GM19043 (cell line): ENCODE measurements around the gene ZMYND11.
"Not testable (repeated sequence)": the region's sequence is repeated elsewhere in the genome, so short reads cannot be mapped to it uniquely, and the experiment has no call there.

Experiments used
- ATAC-seq: cut with Tn5 transposase; IDR thresholded peaks from one replicate; pipeline ENCODE4 v1.9.1; 2021; ENCODE audit warnings: low read depth; ENCODE audit not compliant: unreplicated experiment

ZMYND11 gene

DNA sequence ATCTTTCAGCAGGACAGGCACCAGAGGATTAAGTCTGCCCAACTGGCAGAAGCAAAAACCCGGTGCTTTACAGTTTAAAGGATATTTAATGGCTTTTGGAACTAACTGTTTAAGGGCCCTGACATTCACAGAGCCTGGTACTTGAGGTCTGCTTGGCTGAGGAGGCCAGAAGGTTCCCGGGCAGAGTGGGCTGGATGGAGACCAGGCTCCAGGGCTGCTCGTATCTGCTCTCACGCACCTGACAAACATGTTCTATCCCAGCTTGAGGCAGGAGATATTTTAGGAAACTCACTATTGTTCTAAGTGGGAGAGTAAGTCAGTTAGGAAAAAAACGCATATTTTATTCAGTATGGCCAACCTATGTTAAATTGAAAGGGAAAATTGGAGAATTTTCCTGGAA, 143.5 kb downstream of the ZMYND11 start:
- ATAC-seq = no peak

GRCh38 chr10:279232-279631, 144.0 kb downstream of the ZMYND11 start:
- ATAC-seq = no peak

GRCh38 chr10:279655-280054, 144.4 kb downstream of the ZMYND11 start:
- no peak for ATAC-seq

- no peak for ATAC-seq
Observed at GRCh38 chr10:282294-283139, 147.3 kb downstream of the ZMYND11 start.

DNA sequence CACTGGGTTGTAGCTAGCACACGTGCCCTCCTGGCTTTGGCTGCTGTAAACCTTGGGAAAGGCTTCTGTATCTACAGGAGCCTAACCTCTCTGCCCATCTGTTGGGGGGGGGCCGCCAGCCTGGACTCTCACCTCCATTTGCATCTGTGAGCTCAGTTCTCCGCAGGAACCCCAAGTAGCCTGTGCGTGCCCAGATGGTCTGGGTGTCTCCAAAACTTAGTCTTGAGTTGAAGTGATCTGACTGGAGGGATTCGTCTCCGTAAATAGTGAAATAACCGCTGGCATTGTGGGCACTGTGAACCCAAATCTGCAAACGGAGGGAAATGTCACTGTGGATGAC, 147.9 kb downstream of the ZMYND11 start:
- no peak for ATAC-seq

GRCh38 chr10:283916-284356, 148.7 kb downstream of the ZMYND11 start:
- ATAC-seq = peak; percentile 87

GRCh38 chr10:285216-285615, 150.0 kb downstream of the ZMYND11 start:
- no peak for ATAC-seq

DNA sequence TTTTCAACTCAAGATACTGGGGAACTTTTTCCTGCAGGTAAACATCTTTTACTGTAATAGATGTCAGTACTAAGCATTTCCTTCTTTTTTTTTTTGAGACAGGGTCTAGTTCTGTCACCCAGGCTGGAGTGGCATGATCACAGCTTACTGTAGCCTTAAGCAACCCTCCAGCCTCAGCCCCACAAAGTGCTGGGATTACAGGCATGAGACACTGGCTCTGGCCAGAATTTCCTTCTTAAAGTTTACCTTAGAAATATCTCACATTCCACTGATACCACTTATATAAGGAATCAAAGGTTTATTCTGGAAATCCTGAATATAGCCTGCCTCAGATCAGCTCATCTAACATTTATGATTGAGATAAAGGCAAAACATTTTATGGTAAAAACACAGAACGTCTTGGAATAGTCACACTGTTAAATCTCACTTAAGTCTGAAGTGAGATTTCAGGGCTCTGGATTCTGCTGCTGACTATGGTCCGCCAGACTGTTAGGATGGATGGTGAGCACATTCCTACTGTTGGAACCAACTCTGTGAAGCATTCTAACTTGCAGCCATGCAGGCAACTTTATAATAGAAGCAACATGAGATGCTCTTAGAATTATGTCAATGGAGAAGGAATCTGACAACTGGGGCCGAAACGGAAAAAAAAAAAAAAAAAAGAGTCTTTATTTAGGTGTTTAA, 151.9 kb downstream of the ZMYND11 start:
- ATAC-seq = no peak

- no peak for ATAC-seq
Observed at GRCh38 chr10:287814-288213, 152.6 kb downstream of the ZMYND11 start.

GRCh38 chr10:288316-289200, 153.3 kb downstream of the ZMYND11 start:
- ATAC-seq = no peak

- ATAC-seq = no peak
Observed at GRCh38 chr10:289581-289980, 154.3 kb downstream of the ZMYND11 start.

DNA sequence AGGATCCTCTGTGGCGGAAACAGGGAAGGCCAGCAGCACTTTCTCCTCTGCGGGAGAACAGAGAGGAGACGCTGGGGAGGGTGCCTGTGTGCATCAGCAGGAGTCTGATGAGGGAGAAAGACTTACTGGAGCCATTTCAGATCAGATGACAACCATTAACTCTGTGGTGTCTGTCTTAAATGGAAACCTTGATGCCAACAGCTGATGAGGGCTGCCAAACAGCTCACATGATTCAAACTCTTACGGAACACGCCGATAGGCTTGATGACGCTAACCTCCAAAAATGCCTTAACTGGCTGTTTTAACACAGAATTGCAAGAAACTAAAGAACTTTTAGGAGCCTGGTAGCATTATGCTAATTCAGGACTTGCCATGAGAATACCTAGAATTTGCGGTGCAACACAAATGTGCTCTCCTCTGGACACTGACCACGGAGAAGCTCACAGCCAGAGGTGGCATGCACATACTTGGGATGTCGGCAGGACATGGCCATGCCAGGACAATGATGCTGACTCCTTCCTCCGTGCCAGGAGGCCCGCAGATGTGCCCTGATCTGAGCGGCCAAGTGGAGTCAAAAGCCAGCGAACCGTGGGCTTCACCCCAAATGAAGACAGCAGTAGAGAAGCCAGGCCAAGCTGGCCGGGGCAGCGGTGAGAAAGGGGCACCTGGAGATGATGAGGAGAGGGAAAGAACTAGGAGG, 154.9 kb downstream of the ZMYND11 start:
- ATAC-seq = no peak

DNA sequence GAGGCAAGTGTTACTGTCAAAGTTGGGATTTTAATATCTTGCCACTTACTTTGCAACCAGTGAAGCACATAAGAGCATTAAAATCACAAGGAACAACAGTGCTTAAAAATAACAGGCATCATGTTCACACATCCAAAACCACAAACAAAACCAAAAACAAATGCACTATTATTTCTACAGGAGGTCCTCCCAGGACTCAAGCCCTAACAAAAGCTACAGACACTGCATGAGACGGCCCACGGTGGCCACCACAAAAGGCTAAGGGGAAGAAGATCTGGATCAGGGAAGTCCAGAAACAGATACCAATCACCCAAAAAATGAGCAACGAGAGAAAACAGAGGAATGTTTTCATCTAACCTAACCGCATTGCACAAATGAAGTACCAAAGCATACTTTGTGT, 158.4 kb downstream of the ZMYND11 start:
- ATAC-seq = no peak

DNA sequence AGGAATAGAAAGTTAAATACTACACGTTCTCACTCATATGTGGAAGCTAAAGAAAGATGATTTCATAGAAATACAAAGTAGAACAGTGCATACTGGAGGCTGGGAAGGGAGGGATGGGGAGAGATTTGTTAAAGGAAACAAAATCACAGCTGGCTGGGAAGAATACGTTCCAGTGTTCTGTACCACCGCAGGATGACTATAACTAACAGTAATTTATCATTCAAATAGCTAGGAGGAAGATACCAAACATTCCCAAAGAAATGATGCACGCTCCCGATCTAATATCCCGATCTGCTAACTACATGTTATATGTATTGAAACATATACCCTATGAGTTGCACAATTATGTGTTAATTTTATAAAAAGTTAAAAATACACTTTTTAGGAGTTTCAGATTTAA, 162.3 kb downstream of the ZMYND11 start:
- no peak for ATAC-seq

GRCh38 chr10:298033-298432, 162.8 kb downstream of the ZMYND11 start:
- ATAC-seq = no peak

- ATAC-seq = no peak
Observed at GRCh38 chr10:299512-299911, 164.3 kb downstream of the ZMYND11 start.

- ATAC-seq = no peak
Observed at GRCh38 chr10:299969-300368, 164.7 kb downstream of the ZMYND11 start.

GRCh38 chr10:300580-300979, 165.3 kb downstream of the ZMYND11 start:
- ATAC-seq = not testable (repeated sequence)

- no peak for ATAC-seq
Observed at GRCh38 chr10:301536-301935, 166.3 kb downstream of the ZMYND11 start.
